GM23338 (cell line): ENCODE data around the gene TMPRSS5. TPM values are rescaled to one million over a fixed set of nuclear protein-coding genes. Genes with fewer than 3 reads are reported as not detected.
"Not testable (repeated sequence)": the region's sequence is repeated elsewhere in the genome, so short reads cannot be mapped to it uniquely, and the experiment has no call there.

Experiments used
- ATAC-seq: fragments of 200-7000 bp; cut with Tn5 transposase; 3 replicates; pipeline ENCODE4 v1.9.1; 2020
- DNase-seq: peaks from one replicate; pipeline ENCODE4 v3.0.0-alpha.2; 2015; ENCODE audit warnings: low spot score
- H2AFZ ChIP-seq: fragments of 200-600 bp; sonication (generic); 2 replicates; pipeline ENCODE4 v1.8.0; 2016; ENCODE audit warnings: antibody characterized with exemption, mild to moderate bottlenecking, moderate library complexity
- H3F3A ChIP-seq: fragments of 200-600 bp; sonication (generic); replicated peaks from 2 replicates; pipeline ENCODE4 v1.8.0; 2017; ENCODE audit warnings: antibody characterized with exemption, mixed run types, low read depth
- H3K27ac ChIP-seq: fragments of 200-600 bp; sonication (generic); 2 replicates; pipeline ENCODE4 v1.6.1; 2016; ENCODE audit warnings: low read depth
- H3K27me3 ChIP-seq: fragments of 200-600 bp; sonication (generic); 2 replicates; pipeline ENCODE4 v1.8.0; 2016; ENCODE audit warnings: mild to moderate bottlenecking, mixed run types, moderate library complexity; ENCODE audit not compliant: insufficient read depth
- H3K36me3 ChIP-seq: fragments of 200-600 bp; sonication (generic); 2 replicates; pipeline ENCODE4 v1.8.0; 2016; ENCODE audit warnings: mild to moderate bottlenecking; ENCODE audit not compliant: insufficient read depth
- H3K4me1 ChIP-seq: fragments of 200-600 bp; sonication (generic); 2 replicates; pipeline ENCODE4 v1.8.0; 2016; ENCODE audit warnings: mild to moderate bottlenecking, moderate library complexity; ENCODE audit not compliant: insufficient read depth
- H3K4me2 ChIP-seq: fragments of 200-600 bp; sonication (generic); 2 replicates; pipeline ENCODE4 v1.7.1; 2017; ENCODE audit warnings: mixed run types
- H3K4me3 ChIP-seq: fragments of 200-600 bp; sonication (generic); 2 replicates; pipeline ENCODE4 v1.6.1; 2016; ENCODE audit warnings: mixed run types
- H3K79me2 ChIP-seq: fragments of 200-600 bp; sonication (generic); replicated peaks from 2 replicates; pipeline ENCODE4 v1.8.0; 2017; ENCODE audit warnings: mild to moderate bottlenecking; ENCODE audit not compliant: insufficient read depth
- H3K9me2 ChIP-seq: fragments of 200-600 bp; sonication (generic); 2 replicates; pipeline ENCODE4 v1.8.0; 2017; ENCODE audit not compliant: insufficient read depth
- H4K20me1 ChIP-seq: fragments of 200-600 bp; sonication (generic); replicated peaks from 2 replicates; pipeline ENCODE4 v1.8.0; 2017; ENCODE audit warnings: mild to moderate bottlenecking; ENCODE audit not compliant: insufficient read depth
- H3K27ac Mint-ChIP-seq: 2 replicates; pipeline ENCODE4 v1.8.0; 2020; ENCODE audit warnings: inconsistent platforms, mild to moderate bottlenecking, moderate library complexity, mixed read lengths
- H3K27me3 Mint-ChIP-seq: 3 replicates; pipeline ENCODE4 v1.8.0; 2022; ENCODE audit warnings: low read depth, mild to moderate bottlenecking, moderate library complexity, mixed read lengths, inconsistent platforms; ENCODE audit not compliant: insufficient read depth, poor library complexity
- H3K36me3 Mint-ChIP-seq: 3 replicates; pipeline ENCODE4 v1.8.0; 2021; ENCODE audit warnings: low read depth, mild to moderate bottlenecking, inconsistent platforms, moderate library complexity, mixed read lengths
- H3K4me1 Mint-ChIP-seq: 3 replicates; pipeline ENCODE4 v1.8.0; 2020; ENCODE audit warnings: mild to moderate bottlenecking, inconsistent platforms, mixed read lengths
- H3K4me3 Mint-ChIP-seq: 3 replicates; pipeline ENCODE4 v1.8.0; 2021; ENCODE audit warnings: moderate library complexity, mild to moderate bottlenecking, inconsistent platforms, mixed read lengths
- H3K9me3 Mint-ChIP-seq: 3 replicates; pipeline ENCODE4 v1.8.0; 2020; ENCODE audit warnings: moderate library complexity, mild to moderate bottlenecking, inconsistent platforms, mixed read lengths
- CTCF ChIP-seq, 2 experiments: fragments of 200-600 bp in 1 of 2; sonication (generic) in 1 of 2; conservative IDR thresholded peaks; 2 replicates each; pipeline versions ENCODE4 v1.5.1 to v1.6.1; 2016 to 2017; ENCODE audit warnings: antibody characterized with exemption in 2 of 2, low read depth in 2 of 2, mild to moderate bottlenecking in 2 of 2, moderate library complexity in 1 of 2
- EZH2 ChIP-seq: fragments of 200-600 bp; sonication (generic); IDR thresholded peaks from one replicate; pipeline ENCODE4 v1.8.0; 2017; ENCODE audit warnings: antibody characterized with exemption, mild to moderate bottlenecking, low read depth; ENCODE audit not compliant: unreplicated experiment
- JUNB ChIP-seq: IDR thresholded peaks from one replicate; pipeline ENCODE4 v1.6.1; 2016; ENCODE audit warnings: antibody characterized with exemption; ENCODE audit not compliant: unreplicated experiment
- STAT1 ChIP-seq: IDR thresholded peaks from one replicate; pipeline ENCODE4 v1.6.1; 2016; ENCODE audit warnings: antibody characterized with exemption; ENCODE audit not compliant: unreplicated experiment
- polyA plus RNA-seq: library from polyadenylated mRNA; unstranded; fragments of >200 nt; fragmentation: Nextera tagmentation; extraction: Ambion mirVana; gene quantifications from 2 replicates; pipeline ENCODE4 v1.2.1, GENCODE V29; 2016
- total RNA-seq: library from RNA; depleted of rRNA; stranded (reverse); fragments of >200 nt; shearing (Covaris generic); gene quantifications from 2 replicates; pipeline ENCODE4 v1.2.3, GENCODE V29; 2014

TMPRSS5 gene
- total and polyA plus RNA-seq, 2 experiments from 2014 or later, result not detected

- H3K79me2 ChIP-seq, H3K4me3 Mint-ChIP-seq, H3K27ac ChIP-seq, H4K20me1 ChIP-seq, H3K9me3 Mint-ChIP-seq, H3K4me1 ChIP-seq, H3K27me3 Mint-ChIP-seq, H3K4me2 ChIP-seq, DNase-seq, H3K36me3 ChIP-seq, H2AFZ ChIP-seq, ATAC-seq, H3K9me2 ChIP-seq, H3K4me3 ChIP-seq, H3K27me3 ChIP-seq, H3K4me1 Mint-ChIP-seq, H3K27ac Mint-ChIP-seq, H3F3A ChIP-seq: not testable (repeated sequence)
- H3K36me3 Mint-ChIP-seq, result peaks cover 13% of the 10 kb centered on the region; the same call in 2 of the 3 replicates
Measured at GRCh38 chr11:113720478-113720877, 14.4 kb upstream of the TMPRSS5 start.

GRCh38 chr11:113715882-113716625 is 9.9 kb upstream of the TMPRSS5 start:
- peaks cover 4% of the 10 kb centered on the region for H3K27me3 Mint-ChIP-seq
- Histone ChIP-seq H2AFZ (no peak overlapping the region), H3K4me1 (no peaks in the 10 kb centered on the region), H3K9me2 (peaks cover 7% of the 10 kb centered on the region; the same call in 1 of the 2 replicates), H3K4me3 (no peak overlapping the region), H3K36me3 (no peaks in the 10 kb centered on the region), H4K20me1 (no peaks in the 10 kb centered on the region), H3K4me2 (no peak overlapping the region), H3K79me2 (no peaks in the 10 kb centered on the region), H3K27ac (no peak overlapping the region), H3F3A (no peaks in the 10 kb centered on the region), H3K27me3 (no peaks in the 10 kb centered on the region)
- H3K9me3 Mint-ChIP-seq, result no peaks in the 10 kb centered on the region; the same call in 2 of the 3 replicates
- ATAC-seq (no peak), DNase-seq (no peak)
- H3K4me3 Mint-ChIP-seq, result no peak overlapping the region
- H3K36me3 Mint-ChIP-seq, result peaks cover 13% of the 10 kb centered on the region; the same call in 2 of the 3 replicates
- no peak overlapping the region for H3K27ac Mint-ChIP-seq
- TF ChIP-seq EZH2, result no peak
- no peak for TF ChIP-seq STAT1
- no peak for TF ChIP-seq CTCF (conservative IDR thresholded peaks at IDR 0.05; ENCODE audit: low read depth in 2 of 2)
- H3K4me1 Mint-ChIP-seq, result no peaks in the 10 kb centered on the region

- Mint-ChIP-seq H3K4me1 (no peaks in the 10 kb centered on the region), H3K4me3 (no peak overlapping the region), H3K36me3 (peaks cover 9% of the 10 kb centered on the region; the same call in 2 of the 3 replicates), H3K27me3 (peaks cover 4% of the 10 kb centered on the region), H3K9me3 (no peaks in the 10 kb centered on the region; the same call in 2 of the 3 replicates), H3K27ac (no peak overlapping the region)
- no peak for ATAC-seq
- Histone ChIP-seq H4K20me1 (no peaks in the 10 kb centered on the region), H2AFZ (no peak overlapping the region), H3K79me2 (no peaks in the 10 kb centered on the region), H3K27me3 (no peaks in the 10 kb centered on the region), H3F3A (no peaks in the 10 kb centered on the region), H3K27ac (no peak overlapping the region), H3K4me2 (no peak overlapping the region), H3K4me1 (no peaks in the 10 kb centered on the region), H3K9me2 (peaks cover 7% of the 10 kb centered on the region; the same call in 1 of the 2 replicates), H3K36me3 (no peaks in the 10 kb centered on the region), H3K4me3 (no peak overlapping the region)
- DNase-seq, result no peak
- no peak for TF ChIP-seq JUNB
Measured at GRCh38 chr11:113715273-113715672, 9.2 kb upstream of the TMPRSS5 start.
